ENCODE results near the gene CEACAM21. TPM values are rescaled to one million over a fixed set of nuclear protein-coding genes. Genes with fewer than 3 reads are reported as not detected.

The CEACAM21 gene
- total RNA-seq, 1 experiment from 2014 or later = 0.35 TPM

- TF ChIP-seq, protein P1, sequence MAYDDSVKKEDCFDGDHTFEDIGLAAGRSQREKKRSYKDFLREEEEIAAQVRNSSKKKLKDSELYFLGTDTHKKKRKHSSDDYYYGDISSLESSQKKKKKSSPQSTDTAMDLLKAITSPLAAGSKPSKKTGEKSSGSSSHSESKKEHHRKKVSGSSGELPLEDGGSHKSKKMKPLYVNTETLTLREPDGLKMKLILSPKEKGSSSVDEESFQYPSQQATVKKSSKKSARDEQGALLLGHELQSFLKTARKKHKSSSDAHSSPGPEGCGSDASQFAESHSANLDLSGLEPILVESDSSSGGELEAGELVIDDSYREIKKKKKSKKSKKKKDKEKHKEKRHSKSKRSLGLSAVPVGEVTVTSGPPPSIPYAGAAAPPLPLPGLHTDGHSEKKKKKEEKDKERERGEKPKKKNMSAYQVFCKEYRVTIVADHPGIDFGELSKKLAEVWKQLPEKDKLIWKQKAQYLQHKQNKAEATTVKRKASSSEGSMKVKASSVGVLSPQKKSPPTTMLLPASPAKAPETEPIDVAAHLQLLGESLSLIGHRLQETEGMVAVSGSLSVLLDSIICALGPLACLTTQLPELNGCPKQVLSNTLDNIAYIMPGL (CRISPR knock-in tag; IDR thresholded peaks at IDR 0.05) = no peak
- TF ChIP-seq E2F4 (CRISPR knock-in tag; IDR thresholded peaks at IDR 0.05; ENCODE audit: borderline replicate concordance, low read depth) (no peak), PRDM15 (CRISPR knock-in tag; IDR thresholded peaks at IDR 0.05) (no peak), ZNF281 (CRISPR knock-in tag; IDR thresholded peaks at IDR 0.05) (no peak), TCF7 (CRISPR knock-in tag; IDR thresholded peaks at IDR 0.05; ENCODE audit: low read depth) (no peak), RELA (CRISPR knock-in tag; IDR thresholded peaks at IDR 0.05; ENCODE audit: borderline replicate concordance) (no peak), SOX15 (CRISPR knock-in tag; IDR thresholded peaks at IDR 0.05) (no peak)
- H3K27ac Mint-ChIP-seq = no peak overlapping the region
- POLR2A ChIA-PET = no interaction called here
Observed at GRCh38 chr19:41531438-41532311, 44.3 kb upstream of the CEACAM21 start.

DNA sequence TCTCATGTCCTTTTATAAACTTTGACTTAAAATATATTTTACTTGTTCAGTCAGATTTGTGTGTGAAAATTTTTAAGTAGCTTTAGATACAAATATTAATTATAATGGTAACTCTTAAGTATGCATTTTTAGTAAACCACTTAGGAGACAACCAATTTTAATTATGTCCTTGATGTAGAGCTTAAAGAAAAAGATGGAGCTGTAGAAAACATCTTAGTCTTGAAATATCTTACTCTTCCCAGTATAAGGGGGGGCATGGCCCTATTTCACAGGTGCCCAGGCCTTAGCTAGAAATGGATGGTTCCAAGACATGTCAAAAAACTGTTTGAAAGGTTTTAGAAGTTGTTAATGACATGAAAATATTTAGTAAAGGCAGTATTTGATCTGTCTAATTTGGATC lies 43.4 kb upstream of the CEACAM21 start:
- Mint-ChIP-seq H3K4me3 (no peak overlapping the region), H3K27ac (no peak overlapping the region), H3K27me3 (ENCODE audit: low read depth) (peaks cover 51% of the 10 kb centered on the region), H3K9me3 (peaks cover 30% of the 10 kb centered on the region), H3K36me3 (peaks cover 13% of the 10 kb centered on the region), H3K4me1 (peaks cover 19% of the 10 kb centered on the region)
- DNase-seq (ENCODE audit: low spot score) (no peak), ATAC-seq (no peak)
- TF ChIP-seq NR2C2 (CRISPR knock-in tag; IDR thresholded peaks at IDR 0.05) (no peak), SMAD4 (CRISPR knock-in tag; IDR thresholded peaks at IDR 0.05) (no peak)
- ChIA-PET CTCF (interaction anchor here (1.6 kb wide), 1 partner anchor 93 kb away, joined by 5 read pairs; the partner anchor contains the start of gene DMAC2), POLR2A (no interaction called here)

More at GRCh38 chr19:41531438-41532311, 44.3 kb upstream of the CEACAM21 start:
- ATAC-seq = peak; percentile 28; the same call in 1 of the 2 replicates
- CTCF ChIA-PET = interaction anchor here (1.5 to 1.6 kb wide), 2 partner anchors 32 to 92 kb away, joined by 5 to 8 read pairs; partner anchors contain the start of gene DMAC2
- DNase-seq (ENCODE audit: low spot score) = no peak
- Mint-ChIP-seq H3K36me3 (peaks cover 13% of the 10 kb centered on the region), H3K27me3 (ENCODE audit: low read depth) (peaks cover 56% of the 10 kb centered on the region), H3K4me3 (no peak overlapping the region), H3K4me1 (peaks cover 26% of the 10 kb centered on the region), H3K9me3 (peaks cover 35% of the 10 kb centered on the region)

GRCh38 chr19:41533671-41534215 lies 42.2 kb upstream of the CEACAM21 start:
- Mint-ChIP-seq H3K9me3 (peaks cover 26% of the 10 kb centered on the region), H3K4me3 (no peak overlapping the region), H3K27me3 (ENCODE audit: low read depth) (peaks cover 47% of the 10 kb centered on the region), H3K36me3 (peaks cover 13% of the 10 kb centered on the region), H3K4me1 (peaks cover 14% of the 10 kb centered on the region), H3K27ac (no peak overlapping the region)
- CTCF ChIA-PET = interaction anchor here (0.6 to 1.2 kb wide), 2 partner anchors 21 to 30 kb away, joined by 4 to 5 read pairs; no protein-coding TSS in a partner anchor
- no peak for DNase-seq (ENCODE audit: low spot score)
- no peak for ATAC-seq
- POLR2A ChIA-PET = no interaction called here
- TF ChIP-seq EMX1 (CRISPR knock-in tag; IDR thresholded peaks at IDR 0.05) (no peak), FOXK1 (CRISPR knock-in tag; IDR thresholded peaks at IDR 0.05) (no peak), ZNF317 (CRISPR knock-in tag; IDR thresholded peaks at IDR 0.05; ENCODE audit: borderline replicate concordance, low read depth) (no peak), USF1 (CRISPR knock-in tag; IDR thresholded peaks at IDR 0.05) (no peak), ZMAT4 (CRISPR knock-in tag; IDR thresholded peaks at IDR 0.05) (no peak), NFE2L1 (CRISPR knock-in tag; IDR thresholded peaks at IDR 0.05) (no peak), ZNF263 (CRISPR knock-in tag; IDR thresholded peaks at IDR 0.05; ENCODE audit: low read depth) (no peak), NFATC4 (CRISPR knock-in tag; IDR thresholded peaks at IDR 0.05) (no peak), RORB (CRISPR knock-in tag; IDR thresholded peaks at IDR 0.05) (no peak)

Measured in WTC11 (cell line).